ENCODE results near the gene HEY2.

- TF ChIP-seq CTCF (IDR thresholded peaks at IDR 0.05) (no peak), POLR2A (IDR thresholded peaks at IDR 0.05) (no peak)
Observed at GRCh38 chr6:125742464-125743120, 6.8 kb upstream of the HEY2 start.
